Endothelial cell of umbilical vein (primary cell): Measurements from ENCODE around the gene BBLN. TPM values are rescaled to one million over a fixed set of nuclear protein-coding genes. Genes with fewer than 3 reads are reported as not detected.

ENCODE experiments used
- BruUV-seq: library from RNA; stranded (reverse); fragments of 400-500 nt; replicated peaks from 2 replicates; lab custom pipeline; 2021; lab: Mats Ljungman, UMichigan
- CTCF ChIA-PET: fragments of 300-600, 350-600 bp; sonication (Branson Sonifier 250); formaldehyde crosslinking; loops from one replicate; lab custom pipeline; 2021; ENCODE audit warnings: antibody characterized with exemption, inconsistent platforms; lab: Charles Lee
- POLR2A ChIA-PET: fragments of 300-600, 350-600 bp; sonication (Branson Sonifier 250); formaldehyde crosslinking; loops from one replicate; lab custom pipeline; 2021; ENCODE audit warnings: antibody characterized with exemption, inconsistent platforms; lab: Charles Lee
- DNase-seq: peaks from one replicate; pipeline ENCODE4 v3.0.0-alpha.2; 2011; ENCODE audit warnings: low read depth, low spot score
- FAIRE-seq: peaks from 2 replicates; lab custom pipeline; 2011; peaks lifted over from hg19 to GRCh38; lab: Jason Lieb, UNC
- H2AFZ ChIP-seq: 2 replicates; pipeline ENCODE4 v1.6.0; 2012; ENCODE audit warnings: low read depth, low read length, control low read depth, inconsistent platforms
- H3K27ac ChIP-seq: 2 replicates; pipeline ENCODE4 v1.5.1; 2011; ENCODE audit warnings: low read depth, mild to moderate bottlenecking, control low read depth, low read length, moderate library complexity; ENCODE audit not compliant: insufficient read depth
- H3K27me3 ChIP-seq, 2 experiments: 2 replicates each; pipeline versions ENCODE4 v1.6.0 to v1.6.1; 2011; ENCODE audit warnings: low read length in 2 of 2, mixed read lengths in 1 of 2; ENCODE audit not compliant: control insufficient read depth in 2 of 2, insufficient read depth in 2 of 2
- H3K36me3 ChIP-seq, 2 experiments: 2 replicates in 1 of 2; 3 replicates in 1 of 2; pipeline ENCODE4 v1.5.1; 2011; ENCODE audit warnings: low read length in 2 of 2, mild to moderate bottlenecking in 1 of 2, moderate library complexity in 1 of 2; ENCODE audit not compliant: control insufficient read depth in 2 of 2, insufficient read depth in 2 of 2; ENCODE audit errors: extremely low read depth in 1 of 2
- H3K4me1 ChIP-seq: 3 replicates; pipeline ENCODE4 v1.5.1; 2011; ENCODE audit warnings: mild to moderate bottlenecking, low read length; ENCODE audit not compliant: control insufficient read depth, insufficient read depth; ENCODE audit errors: extremely low read depth
- H3K4me2 ChIP-seq: 2 replicates; pipeline ENCODE4 v1.6.1; 2011; ENCODE audit warnings: low read length, control low read depth, mixed read lengths; ENCODE audit not compliant: insufficient read depth
- H3K4me3 ChIP-seq, 3 experiments: fragments of 200-600 bp in 1 of 3; sonication (generic), shearing (Covaris generic) in 1 of 3; replicated peaks in 1 of 3; 2 replicates each; pipeline ENCODE4 v1.5.1; 2011 to 2016; ENCODE audit warnings: control low read depth in 3 of 3, low read length in 3 of 3, mild to moderate bottlenecking in 2 of 3, inconsistent platforms in 1 of 3, low read depth in 1 of 3, moderate library complexity in 1 of 3; ENCODE audit not compliant: insufficient read depth in 1 of 3
- H3K79me2 ChIP-seq: 2 replicates; pipeline ENCODE4 v1.6.0; 2012; ENCODE audit warnings: low read length, inconsistent platforms; ENCODE audit not compliant: control insufficient read depth, insufficient read depth
- H3K9ac ChIP-seq: replicated peaks from 2 replicates; pipeline ENCODE3; 2011; ENCODE audit warnings: low read length, control low read depth; ENCODE audit not compliant: insufficient read depth; ENCODE audit errors: extremely low read depth
- H3K9me1 ChIP-seq: replicated peaks from 3 replicates; pipeline ENCODE4 v1.6.0; 2011; ENCODE audit warnings: mild to moderate bottlenecking, low read length; ENCODE audit not compliant: control insufficient read depth, insufficient read depth; ENCODE audit errors: extremely low read depth
- H3K9me3 ChIP-seq: replicated peaks from 2 replicates; pipeline ENCODE4 v1.5.1; 2012; ENCODE audit warnings: low read length, inconsistent platforms; ENCODE audit not compliant: control insufficient read depth, insufficient read depth
- H4K20me1 ChIP-seq: replicated peaks from 2 replicates; pipeline ENCODE3; 2011; ENCODE audit warnings: mild to moderate bottlenecking, low read length; ENCODE audit not compliant: control insufficient read depth, insufficient read depth; ENCODE audit errors: extremely low read depth
- CTCF ChIP-seq, 2 donors: IDR thresholded peaks; 1 replicate in 1 of 2; 2 replicates in 1 of 2; pipeline ENCODE4 v1.5.1; 2011; ENCODE audit warnings: low read length in 2 of 2, mild to moderate bottlenecking in 2 of 2, moderate library complexity in 2 of 2, control low read depth in 1 of 2, inconsistent platforms in 1 of 2, low read depth in 1 of 2; ENCODE audit not compliant: insufficient read depth in 1 of 2; ENCODE audit errors: extremely low read depth in 1 of 2
- EZH2 ChIP-seq: IDR thresholded peaks from 2 replicates; pipeline ENCODE4 v1.6.1; 2012; ENCODE audit warnings: borderline replicate concordance, low read depth, mild to moderate bottlenecking, moderate library complexity, low read length, inconsistent platforms; ENCODE audit not compliant: severe bottlenecking
- FOS ChIP-seq: IDR thresholded peaks from 2 replicates; pipeline ENCODE4 v1.6.1; 2011; ENCODE audit warnings: mild to moderate bottlenecking, low read length, moderate library complexity, borderline replicate concordance; ENCODE audit not compliant: insufficient read depth
- GATA2 ChIP-seq: IDR thresholded peaks from 2 replicates; pipeline ENCODE4 v1.7.0; 2011; ENCODE audit warnings: low read depth, mild to moderate bottlenecking, moderate library complexity, mixed read lengths, low read length; ENCODE audit not compliant: insufficient read length, insufficient read depth
- MAX ChIP-seq: IDR thresholded peaks from 2 replicates; pipeline ENCODE4 v1.6.1; 2011; ENCODE audit not compliant: insufficient read depth, insufficient read length
- MYC ChIP-seq: IDR thresholded peaks from one replicate; pipeline ENCODE4 v1.6.1; 2011; ENCODE audit warnings: mild to moderate bottlenecking, low read depth, low read length
- dilution Hi-C: fragments of 300-500 bp; cut with MboI; formaldehyde crosslinking; loops from one replicate; pipeline ENCODE4 v1.15.0; 2019; ENCODE audit warnings: low sequenced_read_pairs; ENCODE audit not compliant: extremely low pct_ligation_motif_present
- intact Hi-C: fragments of 100-400 bp; cut with micrococcal nuclease; formaldehyde crosslinking; loops from one replicate; pipeline ENCODE4 v1.10.0; 2022
- polyA plus RNA-seq, 4 experiments: library from polyadenylated mRNA; depleted of rRNA in 3 of 4; stranded (reverse) in 3 of 4; unstranded in 1 of 4; fragments of >200 nt; gene quantifications; 2 replicates each; pipeline versions ENCODE4 v1.2.1 to v1.2.3, GENCODE V29; 2011 to 2012; ENCODE audit warnings: missing spikeins in 1 of 4
- total RNA-seq: library from RNA; stranded (reverse); gene quantifications from 2 replicates; pipeline ENCODE4 v1.2.3, GENCODE V29; 2021

Gene BBLN
- total and polyA plus RNA-seq, 2 donors (not counting 3 experiments of a cell fraction or from before 2014, with no cell fraction given), result 51.0 to 124 TPM

GRCh38 chr9:128136816-128137793, 23.0 kb upstream of the BBLN start:
- no peak overlapping the region for H3K4me3 ChIP-seq
- BruUV-seq, result no TSS peak
- H3K4me1 ChIP-seq, result no peaks in the 10 kb centered on the region
- no peak for DNase-seq
- H4K20me1 ChIP-seq, result no peaks in the 10 kb centered on the region
- TF ChIP-seq EZH2 (no peak), GATA2 (no peak), MYC (no peak), MAX (no peak), CTCF (IDR thresholded peaks at IDR 0.05; ENCODE audit: extremely low read depth in 1 of 2, insufficient read depth in 1 of 2, low read depth in 1 of 2, low read length in 2 of 2) (no peak), FOS (no peak)
- no peak overlapping the region for H3K4me2 ChIP-seq
- ChIA-PET POLR2A (interaction anchor here (0.6 kb wide), 1 partner anchor 105 kb away, joined by 5 read pairs; no protein-coding TSS in a partner anchor), CTCF (interaction anchor here (0.7 to 1.5 kb wide), 3 partner anchors 9 to 1474 kb away, joined by 3 to 4 read pairs (median 3); no protein-coding TSS in a partner anchor)
- FAIRE-seq, result no peak
- H3K27me3 ChIP-seq, result peaks cover 14 to 16% of the 10 kb centered on the region in 2 experiments
- H3K27ac ChIP-seq, result no peak overlapping the region
- intact Hi-C loops (no loop called here), dilution Hi-C loops (no loop called here)
- no peak overlapping the region for H2AFZ ChIP-seq
- H3K36me3 ChIP-seq, result no peaks in the 10 kb centered on the region
- no peak overlapping the region for H3K9ac ChIP-seq
- H3K9me3 ChIP-seq, result no peaks in the 10 kb centered on the region
- no peaks in the 10 kb centered on the region for H3K9me1 ChIP-seq
- no peaks in the 10 kb centered on the region for H3K79me2 ChIP-seq
